GM23338 (cell line): ENCODE results near the gene CDK13. TPM values are rescaled to one million over a fixed set of nuclear protein-coding genes. Genes with fewer than 3 reads are reported as not detected.

Source experiments
- ATAC-seq: fragments of 200-7000 bp; cut with Tn5 transposase; 3 replicates; pipeline ENCODE4 v1.9.1; 2020
- DNase-seq: peaks from one replicate; pipeline ENCODE4 v3.0.0-alpha.2; 2015; ENCODE audit warnings: low spot score
- H2AFZ ChIP-seq: fragments of 200-600 bp; sonication (generic); 2 replicates; pipeline ENCODE4 v1.8.0; 2016; ENCODE audit warnings: antibody characterized with exemption, mild to moderate bottlenecking, moderate library complexity
- H3F3A ChIP-seq: fragments of 200-600 bp; sonication (generic); replicated peaks from 2 replicates; pipeline ENCODE4 v1.8.0; 2017; ENCODE audit warnings: antibody characterized with exemption, mixed run types, low read depth
- H3K27ac ChIP-seq: fragments of 200-600 bp; sonication (generic); 2 replicates; pipeline ENCODE4 v1.6.1; 2016; ENCODE audit warnings: low read depth
- H3K27me3 ChIP-seq: fragments of 200-600 bp; sonication (generic); 2 replicates; pipeline ENCODE4 v1.8.0; 2016; ENCODE audit warnings: mild to moderate bottlenecking, mixed run types, moderate library complexity; ENCODE audit not compliant: insufficient read depth
- H3K36me3 ChIP-seq: fragments of 200-600 bp; sonication (generic); 2 replicates; pipeline ENCODE4 v1.8.0; 2016; ENCODE audit warnings: mild to moderate bottlenecking; ENCODE audit not compliant: insufficient read depth
- H3K4me1 ChIP-seq: fragments of 200-600 bp; sonication (generic); 2 replicates; pipeline ENCODE4 v1.8.0; 2016; ENCODE audit warnings: mild to moderate bottlenecking, moderate library complexity; ENCODE audit not compliant: insufficient read depth
- H3K4me2 ChIP-seq: fragments of 200-600 bp; sonication (generic); 2 replicates; pipeline ENCODE4 v1.7.1; 2017; ENCODE audit warnings: mixed run types
- H3K4me3 ChIP-seq: fragments of 200-600 bp; sonication (generic); 2 replicates; pipeline ENCODE4 v1.6.1; 2016; ENCODE audit warnings: mixed run types
- H3K79me2 ChIP-seq: fragments of 200-600 bp; sonication (generic); replicated peaks from 2 replicates; pipeline ENCODE4 v1.8.0; 2017; ENCODE audit warnings: mild to moderate bottlenecking; ENCODE audit not compliant: insufficient read depth
- H3K9me2 ChIP-seq: fragments of 200-600 bp; sonication (generic); 2 replicates; pipeline ENCODE4 v1.8.0; 2017; ENCODE audit not compliant: insufficient read depth
- H4K20me1 ChIP-seq: fragments of 200-600 bp; sonication (generic); replicated peaks from 2 replicates; pipeline ENCODE4 v1.8.0; 2017; ENCODE audit warnings: mild to moderate bottlenecking; ENCODE audit not compliant: insufficient read depth
- H3K27ac Mint-ChIP-seq: 2 replicates; pipeline ENCODE4 v1.8.0; 2020; ENCODE audit warnings: inconsistent platforms, mild to moderate bottlenecking, moderate library complexity, mixed read lengths
- H3K27me3 Mint-ChIP-seq: 3 replicates; pipeline ENCODE4 v1.8.0; 2022; ENCODE audit warnings: low read depth, mild to moderate bottlenecking, moderate library complexity, mixed read lengths, inconsistent platforms; ENCODE audit not compliant: insufficient read depth, poor library complexity
- H3K36me3 Mint-ChIP-seq: 3 replicates; pipeline ENCODE4 v1.8.0; 2021; ENCODE audit warnings: low read depth, mild to moderate bottlenecking, inconsistent platforms, moderate library complexity, mixed read lengths
- H3K4me1 Mint-ChIP-seq: 3 replicates; pipeline ENCODE4 v1.8.0; 2020; ENCODE audit warnings: mild to moderate bottlenecking, inconsistent platforms, mixed read lengths
- H3K4me3 Mint-ChIP-seq: 3 replicates; pipeline ENCODE4 v1.8.0; 2021; ENCODE audit warnings: moderate library complexity, mild to moderate bottlenecking, inconsistent platforms, mixed read lengths
- H3K9me3 Mint-ChIP-seq: 3 replicates; pipeline ENCODE4 v1.8.0; 2020; ENCODE audit warnings: moderate library complexity, mild to moderate bottlenecking, inconsistent platforms, mixed read lengths
- CREB1 ChIP-seq: fragments of 250-450 bp; sonication (Bioruptor Pico); IDR thresholded peaks from 2 replicates; pipeline ENCODE4 v1.5.0; 2020; ENCODE audit warnings: low read depth, mild to moderate bottlenecking, moderate library complexity
- CTCF ChIP-seq, 2 experiments: fragments of 200-600 bp in 1 of 2; sonication (generic) in 1 of 2; conservative IDR thresholded peaks; 2 replicates each; pipeline versions ENCODE4 v1.5.1 to v1.6.1; 2016 to 2017; ENCODE audit warnings: antibody characterized with exemption in 2 of 2, low read depth in 2 of 2, mild to moderate bottlenecking in 2 of 2, moderate library complexity in 1 of 2
- ETS1 ChIP-seq: IDR thresholded peaks from 2 replicates; pipeline ENCODE4 v1.6.1; 2016; ENCODE audit warnings: antibody characterized with exemption
- EZH2 ChIP-seq: fragments of 200-600 bp; sonication (generic); IDR thresholded peaks from one replicate; pipeline ENCODE4 v1.8.0; 2017; ENCODE audit warnings: antibody characterized with exemption, mild to moderate bottlenecking, low read depth; ENCODE audit not compliant: unreplicated experiment
- EZH2phosphoT487 ChIP-seq: fragments of 200-600 bp; sonication (generic); IDR thresholded peaks from one replicate; pipeline ENCODE4 v1.8.1; 2018; ENCODE audit warnings: antibody characterized with exemption; ENCODE audit not compliant: unreplicated experiment
- JUNB ChIP-seq: IDR thresholded peaks from one replicate; pipeline ENCODE4 v1.6.1; 2016; ENCODE audit warnings: antibody characterized with exemption; ENCODE audit not compliant: unreplicated experiment
- NANOG ChIP-seq: IDR thresholded peaks from 2 replicates; pipeline ENCODE4 v1.6.1; 2016; ENCODE audit warnings: antibody characterized with exemption, borderline replicate concordance
- POLR2AphosphoS5 ChIP-seq: IDR thresholded peaks from 2 replicates; pipeline ENCODE4 v1.6.1; 2016; ENCODE audit warnings: antibody characterized with exemption, low read depth
- REST ChIP-seq: IDR thresholded peaks from one replicate; pipeline ENCODE4 v1.6.1; 2018; ENCODE audit warnings: antibody characterized with exemption; ENCODE audit not compliant: unreplicated experiment
- STAT1 ChIP-seq: IDR thresholded peaks from one replicate; pipeline ENCODE4 v1.6.1; 2016; ENCODE audit warnings: antibody characterized with exemption; ENCODE audit not compliant: unreplicated experiment
- ZNF114 ChIP-seq: fragments of 250-450 bp; sonication (Bioruptor Pico); IDR thresholded peaks from 2 replicates; pipeline ENCODE4 v1.5.0; 2020; ENCODE audit warnings: mild to moderate bottlenecking, moderate library complexity
- ZNF331 ChIP-seq: fragments of 250-450 bp; sonication (Bioruptor Pico); IDR thresholded peaks from 2 replicates; pipeline ENCODE4 v1.5.0; 2020; ENCODE audit warnings: low read depth, mild to moderate bottlenecking, moderate library complexity
- ZNF462 ChIP-seq: fragments of 250-450 bp; sonication (Bioruptor Pico); IDR thresholded peaks from 2 replicates; pipeline ENCODE4 v1.5.0; 2020; ENCODE audit warnings: mild to moderate bottlenecking, moderate library complexity
- polyA plus RNA-seq: library from polyadenylated mRNA; unstranded; fragments of >200 nt; fragmentation: Nextera tagmentation; extraction: Ambion mirVana; gene quantifications from 2 replicates; pipeline ENCODE4 v1.2.1, GENCODE V29; 2016
- total RNA-seq: library from RNA; depleted of rRNA; stranded (reverse); fragments of >200 nt; shearing (Covaris generic); gene quantifications from 2 replicates; pipeline ENCODE4 v1.2.3, GENCODE V29; 2014

The CDK13 gene
- total and polyA plus RNA-seq, 2 experiments from 2014 or later = 39.4 to 80.2 TPM

GRCh38 chr7:40043164-40043563 is 93.1 kb downstream of the CDK13 start:
- H3K4me3 Mint-ChIP-seq = no peak overlapping the region
- ATAC-seq = no peak
- no peaks in the 10 kb centered on the region for H3K4me1 Mint-ChIP-seq
- H3F3A ChIP-seq = no peaks in the 10 kb centered on the region
- TF ChIP-seq ETS1 = no peak
- TF ChIP-seq CTCF (conservative IDR thresholded peaks at IDR 0.05; ENCODE audit: low read depth in 2 of 2) = no peak
- TF ChIP-seq ZNF114 (CRISPR knock-in tag) = no peak
- no peak for TF ChIP-seq CREB1 (CRISPR knock-in tag)
- TF ChIP-seq EZH2 = no peak
- no peak for TF ChIP-seq ZNF331
- no peak for TF ChIP-seq REST
- TF ChIP-seq ZNF462 (CRISPR knock-in tag) = no peak
- no peak for TF ChIP-seq NANOG
- no peak for TF ChIP-seq EZH2phosphoT487
- TF ChIP-seq STAT1 = no peak
- TF ChIP-seq POLR2AphosphoS5 = no peak
- TF ChIP-seq JUNB = no peak
- no peaks in the 10 kb centered on the region for H3K27me3 ChIP-seq
- H3K36me3 ChIP-seq = no peaks in the 10 kb centered on the region; the same call in 1 of the 2 replicates
- no peak overlapping the region for H3K4me2 ChIP-seq
- no peak for DNase-seq
- no peaks in the 10 kb centered on the region for H3K4me1 ChIP-seq
- H3K27ac Mint-ChIP-seq = no peak overlapping the region
- H4K20me1 ChIP-seq = peaks cover 9% of the 10 kb centered on the region; the same call in 1 of the 2 replicates
- no peak overlapping the region for H2AFZ ChIP-seq
- no peaks in the 10 kb centered on the region for H3K9me3 Mint-ChIP-seq
- peaks cover 2% of the 10 kb centered on the region for H3K27me3 Mint-ChIP-seq
- H3K4me3 ChIP-seq = no peak overlapping the region
- H3K36me3 Mint-ChIP-seq = peaks cover 3% of the 10 kb centered on the region; the same call in 1 of the 3 replicates
- H3K27ac ChIP-seq = no peak overlapping the region
- no peaks in the 10 kb centered on the region for H3K9me2 ChIP-seq
- H3K79me2 ChIP-seq = peaks cover 12% of the 10 kb centered on the region; the same call in 1 of the 2 replicates
